WTC11 (cell line): ENCODE data around the gene CCDC175. TPM values are rescaled to one million over a fixed set of nuclear protein-coding genes. Genes with fewer than 3 reads are reported as not detected.
A peak's percentile ranks its signal among the peaks of the same experiment; 100 is the strongest.

Experiments
- ATAC-seq: fragments of 200-7000 bp; cut with Tn5 transposase; 2 replicates; pipeline ENCODE4 v1.10.0; 2021; ENCODE audit warnings: mild to moderate bottlenecking, moderate library complexity
- CTCF ChIA-PET: fragments of 300-600 bp; sonication (Branson Sonifier 250); formaldehyde crosslinking; loops from one replicate; lab custom pipeline; 2021; ENCODE audit warnings: antibody characterized with exemption; lab: Charles Lee
- POLR2A ChIA-PET: fragments of 350-600 bp; sonication (Branson Sonifier 250); formaldehyde crosslinking; loops from one replicate; lab custom pipeline; 2021; ENCODE audit warnings: antibody characterized with exemption; lab: Charles Lee
- DNase-seq: peaks from one replicate; pipeline ENCODE4 v3.0.0; 2021; ENCODE audit warnings: low spot score
- H3K27ac Mint-ChIP-seq: 2 replicates; pipeline ENCODE4 v1.8.0; 2021; ENCODE audit warnings: mixed read lengths
- H3K27me3 Mint-ChIP-seq: 2 replicates; pipeline ENCODE4 v1.8.0; 2021; ENCODE audit warnings: low read depth, mild to moderate bottlenecking, moderate library complexity, mixed read lengths
- H3K36me3 Mint-ChIP-seq: 2 replicates; pipeline ENCODE4 v1.8.0; 2021; ENCODE audit warnings: mixed read lengths
- H3K4me1 Mint-ChIP-seq: 2 replicates; pipeline ENCODE4 v1.8.0; 2022; ENCODE audit warnings: mixed read lengths
- H3K4me3 Mint-ChIP-seq: 2 replicates; pipeline ENCODE4 v1.8.0; 2021; ENCODE audit warnings: mild to moderate bottlenecking, moderate library complexity, mixed read lengths
- H3K9me3 Mint-ChIP-seq: 2 replicates; pipeline ENCODE4 v1.8.0; 2021; ENCODE audit warnings: mixed read lengths
- AR ChIP-seq: fragments of 250-450 bp; sonication (Bioruptor Pico); IDR thresholded peaks from 2 replicates; pipeline ENCODE4 v1.9.0; 2021; ENCODE audit warnings: mild to moderate bottlenecking
- CREM ChIP-seq: sonication (generic); formaldehyde crosslinking; IDR thresholded peaks from 2 replicates; pipeline ENCODE4 v1.8.1; 2022; ENCODE audit warnings: mild to moderate bottlenecking, missing genetic modification reagents, moderate library complexity
- GTF2I ChIP-seq: fragments of 250-450 bp; sonication (Bioruptor Pico); conservative IDR thresholded peaks from 2 replicates; pipeline ENCODE4 v1.4.0; 2021; ENCODE audit warnings: mild to moderate bottlenecking
- HMGA2 ChIP-seq: fragments of 250-450 bp; sonication (Bioruptor Pico); IDR thresholded peaks from 2 replicates; pipeline ENCODE4 v1.4.0; 2021; ENCODE audit warnings: mild to moderate bottlenecking, moderate library complexity
- MXD4 ChIP-seq: fragments of 250-450 bp; sonication (Bioruptor Pico); IDR thresholded peaks from 2 replicates; pipeline ENCODE4 v1.8.0; 2021; ENCODE audit warnings: mild to moderate bottlenecking, moderate library complexity, borderline replicate concordance
- MYBL2 ChIP-seq: sonication (generic); formaldehyde crosslinking; IDR thresholded peaks from 2 replicates; pipeline ENCODE4 v1.8.1; 2023; ENCODE audit warnings: mild to moderate bottlenecking, moderate library complexity, missing genetic modification reagents
- PREB ChIP-seq: sonication (generic); formaldehyde crosslinking; IDR thresholded peaks from 2 replicates; pipeline ENCODE4 v1.8.1; 2022; ENCODE audit warnings: mild to moderate bottlenecking, missing genetic modification reagents, moderate library complexity, borderline replicate concordance
- RELA ChIP-seq: sonication (generic); formaldehyde crosslinking; IDR thresholded peaks from 2 replicates; pipeline ENCODE4 v1.8.1; 2022; ENCODE audit warnings: missing genetic modification reagents, mild to moderate bottlenecking, borderline replicate concordance
- ZBTB21 ChIP-seq: sonication (generic); formaldehyde crosslinking; IDR thresholded peaks from 2 replicates; pipeline ENCODE4 v1.8.1; 2023; ENCODE audit warnings: mild to moderate bottlenecking, missing genetic modification reagents, borderline replicate concordance
- ZMAT4 ChIP-seq: fragments of 250-450 bp; sonication (Bioruptor Pico); IDR thresholded peaks from 2 replicates; pipeline ENCODE4 v1.9.0; 2021; ENCODE audit warnings: mild to moderate bottlenecking
- ZNF219 ChIP-seq: sonication (generic); formaldehyde crosslinking; IDR thresholded peaks from 2 replicates; pipeline ENCODE4 v1.8.0; 2023; ENCODE audit warnings: missing genetic modification reagents, mild to moderate bottlenecking, borderline replicate concordance
- ZNF263 ChIP-seq: sonication (generic); formaldehyde crosslinking; IDR thresholded peaks from 2 replicates; pipeline ENCODE4 v1.8.1; 2022; ENCODE audit warnings: low read depth, mild to moderate bottlenecking, moderate library complexity, missing genetic modification reagents
- ZNF423 ChIP-seq: fragments of 250-450 bp; sonication (Bioruptor Pico); IDR thresholded peaks from 2 replicates; pipeline ENCODE4 v2.1.2; 2022; ENCODE audit warnings: mild to moderate bottlenecking, moderate library complexity
- ZNF532 ChIP-seq: fragments of 250-450 bp; sonication (Bioruptor Pico); IDR thresholded peaks from 2 replicates; pipeline ENCODE4 v1.9.0; 2021; ENCODE audit warnings: mild to moderate bottlenecking, borderline replicate concordance
- ZNF671 ChIP-seq: fragments of 250-450 bp; sonication (Bioruptor Pico); IDR thresholded peaks from 2 replicates; pipeline ENCODE4 v1.8.0; 2021; ENCODE audit warnings: mild to moderate bottlenecking
- ZSCAN18 ChIP-seq: fragments of 250-450 bp; sonication (Bioruptor Pico); IDR thresholded peaks from 2 replicates; pipeline ENCODE4 v2.1.2; 2022; ENCODE audit warnings: mild to moderate bottlenecking, moderate library complexity
- total RNA-seq: library from RNA; stranded (reverse); gene quantifications from 3 replicates; pipeline ENCODE4 v1.2.3, GENCODE V29; 2021
- TF ChIP-seq, protein P1 (sequence below): sonication (generic); formaldehyde crosslinking; IDR thresholded peaks from 2 replicates; pipeline ENCODE4 v1.8.0; 2022; ENCODE audit warnings: mild to moderate bottlenecking, missing genetic modification reagents
- TF ChIP-seq, protein P2 (sequence below): sonication (generic); formaldehyde crosslinking; IDR thresholded peaks from 2 replicates; pipeline ENCODE4 v1.8.1; 2022; ENCODE audit warnings: missing genetic modification reagents, borderline replicate concordance

The CCDC175 gene
- total RNA-seq, 1 experiment from 2014 or later: not detected

GRCh38 chr14:59566725-59567124 is 9.9 kb downstream of the CCDC175 start:
- Mint-ChIP-seq H3K27me3 (no peaks in the 10 kb centered on the region), H3K9me3 (no peaks in the 10 kb centered on the region), H3K4me3 (no peak overlapping the region), H3K27ac (no peak overlapping the region), H3K36me3 (no peaks in the 10 kb centered on the region), H3K4me1 (peaks cover 29% of the 10 kb centered on the region)
- POLR2A ChIA-PET: no interaction called here
- ATAC-seq (peak; percentile 44), DNase-seq (no peak)
- TF ChIP-seq AR (CRISPR knock-in tag) (no peak), CREM (CRISPR knock-in tag) (no peak), ZNF671 (CRISPR knock-in tag) (no peak), ZSCAN18 (no peak), ZNF263 (CRISPR knock-in tag) (no peak), MXD4 (CRISPR knock-in tag) (no peak), GTF2I (CRISPR knock-in tag) (no peak), MYBL2 (CRISPR knock-in tag) (no peak), ZNF423 (CRISPR knock-in tag) (no peak), RELA (CRISPR knock-in tag) (no peak), ZMAT4 (CRISPR knock-in tag) (no peak), ZNF219 (CRISPR knock-in tag) (no peak), PREB (no peak), ZBTB21 (CRISPR knock-in tag) (no peak), HMGA2 (CRISPR knock-in tag) (no peak)
- TF ChIP-seq, protein P1, sequence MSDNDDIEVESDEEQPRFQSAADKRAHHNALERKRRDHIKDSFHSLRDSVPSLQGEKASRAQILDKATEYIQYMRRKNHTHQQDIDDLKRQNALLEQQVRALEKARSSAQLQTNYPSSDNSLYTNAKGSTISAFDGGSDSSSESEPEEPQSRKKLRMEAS: no peak
- TF ChIP-seq, protein P2, sequence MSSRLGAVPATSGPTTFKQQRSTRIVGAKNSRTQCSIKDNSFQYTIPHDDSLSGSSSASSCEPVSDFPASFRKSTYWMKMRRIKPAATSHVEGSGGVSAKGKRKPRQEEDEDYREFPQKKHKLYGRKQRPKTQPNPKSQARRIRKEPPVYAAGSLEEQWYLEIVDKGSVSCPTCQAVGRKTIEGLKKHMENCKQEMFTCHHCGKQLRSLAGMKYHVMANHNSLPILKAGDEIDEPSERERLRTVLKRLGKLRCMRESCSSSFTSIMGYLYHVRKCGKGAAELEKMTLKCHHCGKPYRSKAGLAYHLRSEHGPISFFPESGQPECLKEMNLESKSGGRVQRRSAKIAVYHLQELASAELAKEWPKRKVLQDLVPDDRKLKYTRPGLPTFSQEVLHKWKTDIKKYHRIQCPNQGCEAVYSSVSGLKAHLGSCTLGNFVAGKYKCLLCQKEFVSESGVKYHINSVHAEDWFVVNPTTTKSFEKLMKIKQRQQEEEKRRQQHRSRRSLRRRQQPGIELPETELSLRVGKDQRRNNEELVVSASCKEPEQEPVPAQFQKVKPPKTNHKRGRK (CRISPR knock-in tag): no peak
- CTCF ChIA-PET: interaction anchor here (1.5 to 7.7 kb wide), 3 partner anchors 10 to 60 kb away, joined by 5 to 103 read pairs (median 44); partner anchors contain the start of gene CCDC175

- peak; percentile 82 for TF ChIP-seq ZNF423 (CRISPR knock-in tag)
- TF ChIP-seq ZNF532 (CRISPR knock-in tag): no peak
Observed at GRCh38 chr14:59566296-59566695, 10.3 kb downstream of the CCDC175 start.

More at GRCh38 chr14:59566296-59566695, 10.3 kb downstream of the CCDC175 start:
- no peak for DNase-seq
- no peaks in the 10 kb centered on the region for H3K36me3 Mint-ChIP-seq
- ATAC-seq: peak; percentile 13; the same call in 1 of the 2 replicates
- peak overlapping the region; percentile 39; the same call in 1 of the 2 replicates for H3K27ac Mint-ChIP-seq
- ChIA-PET CTCF (interaction anchor here (3.8 to 7.7 kb wide), 2 partner anchors 10 to 59 kb away, joined by 44 to 103 read pairs; partner anchors contain the start of gene CCDC175), POLR2A (no interaction called here)
- no peaks in the 10 kb centered on the region for H3K27me3 Mint-ChIP-seq
- H3K9me3 Mint-ChIP-seq: no peaks in the 10 kb centered on the region
- peaks cover 29% of the 10 kb centered on the region for H3K4me1 Mint-ChIP-seq
- no peak overlapping the region for H3K4me3 Mint-ChIP-seq
